Measurements from ENCODE around the gene CD164.
A peak's percentile ranks its signal among the peaks of the same experiment; 100 is the strongest.

CD164 gene

DNA sequence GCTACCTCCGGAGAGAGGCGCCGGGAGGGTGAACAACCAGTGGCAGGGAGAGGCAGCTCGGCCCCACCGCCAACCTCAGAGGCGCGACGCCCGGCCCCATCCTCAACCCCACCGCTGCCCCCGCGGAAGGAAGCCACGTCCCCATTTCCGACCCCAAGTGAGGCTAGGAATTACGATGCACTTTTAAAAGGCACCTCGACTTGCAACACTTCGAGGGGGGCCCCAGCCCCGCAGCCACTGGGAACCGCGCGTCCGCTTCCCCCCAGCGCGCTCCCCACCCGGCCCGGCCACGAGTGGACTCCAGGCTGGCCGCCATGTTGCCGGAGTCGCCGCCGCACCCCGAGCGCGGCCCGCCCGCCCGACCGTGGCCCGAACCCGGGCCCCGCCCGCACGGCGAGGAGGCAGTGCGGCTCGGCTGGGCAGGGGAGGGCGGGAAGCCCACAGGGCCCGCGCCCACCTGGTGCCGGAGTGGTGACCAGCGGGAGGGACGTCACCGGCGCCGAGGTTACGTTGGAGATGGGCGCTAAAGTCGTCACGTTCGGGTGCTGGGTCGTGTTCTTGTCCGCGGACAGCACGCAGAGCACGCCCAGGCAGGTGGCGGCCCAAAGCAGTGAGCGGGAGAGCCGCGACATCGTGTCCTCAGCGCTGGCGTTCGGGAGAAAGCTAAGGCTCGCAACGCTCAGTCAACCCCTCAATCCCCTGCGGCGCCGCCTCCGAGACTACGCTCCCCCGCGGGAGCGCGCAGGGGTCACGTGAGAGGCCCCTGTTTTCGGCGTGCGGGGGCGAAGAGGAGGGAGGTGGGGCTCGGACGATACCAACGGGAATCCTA is at the start of gene CD164:
TSS of gene CD164 (minus strand) at position 721 of the 829 bp plus-strand sequence. CDS start at position 632, 89 bp downstream.
- peak; percentile 58 to 68 for ATAC-seq

DNA sequence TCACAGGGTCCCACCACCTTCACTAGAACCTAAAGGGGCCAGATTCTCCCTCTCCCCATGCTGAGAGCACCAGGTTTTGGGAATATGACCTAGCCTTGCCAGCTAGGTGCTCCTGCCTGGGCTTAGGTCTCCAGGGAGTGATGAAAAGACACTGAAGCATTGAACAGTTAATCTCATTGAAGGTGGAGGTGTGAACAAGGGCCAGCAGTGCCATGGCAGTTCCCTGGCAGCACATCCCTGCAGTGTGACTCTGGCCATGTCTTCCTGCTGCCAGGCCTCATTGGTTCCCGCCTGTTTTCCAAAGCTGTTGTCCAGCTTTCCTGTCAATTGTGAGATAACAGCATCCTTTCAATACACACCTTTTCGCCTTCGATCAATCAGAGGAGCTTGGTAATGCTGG is 47.2 kb upstream of the CD164 start:
- ATAC-seq, result no peak

DNA sequence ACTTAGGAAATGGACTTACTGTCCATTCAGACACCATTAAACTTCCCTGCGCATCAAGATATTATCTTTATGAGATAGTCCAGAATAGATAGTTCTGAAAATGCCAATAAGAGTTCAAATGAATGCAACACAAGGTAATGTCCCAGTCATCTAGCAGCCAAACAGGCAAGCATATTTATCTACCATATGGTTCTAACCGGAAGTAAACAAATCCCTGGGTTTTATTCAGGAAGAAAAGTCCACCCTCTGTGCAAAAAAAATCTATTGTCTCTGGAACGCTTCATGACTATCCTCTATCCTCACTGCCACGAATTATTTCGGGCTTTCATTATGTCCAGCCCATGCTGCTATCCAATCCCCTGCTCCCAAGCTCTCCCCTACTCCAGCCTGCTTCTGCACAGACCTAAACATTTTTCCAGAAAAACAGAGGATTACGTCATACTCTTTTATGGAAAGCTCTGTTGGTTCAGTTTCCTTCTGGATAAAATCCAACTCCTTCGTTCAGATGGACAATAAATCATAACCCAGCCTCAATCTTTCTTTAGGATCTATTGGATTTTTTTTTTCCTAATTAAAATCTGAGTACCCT is 46.7 kb upstream of the CD164 start:
- no peak for ATAC-seq

DNA sequence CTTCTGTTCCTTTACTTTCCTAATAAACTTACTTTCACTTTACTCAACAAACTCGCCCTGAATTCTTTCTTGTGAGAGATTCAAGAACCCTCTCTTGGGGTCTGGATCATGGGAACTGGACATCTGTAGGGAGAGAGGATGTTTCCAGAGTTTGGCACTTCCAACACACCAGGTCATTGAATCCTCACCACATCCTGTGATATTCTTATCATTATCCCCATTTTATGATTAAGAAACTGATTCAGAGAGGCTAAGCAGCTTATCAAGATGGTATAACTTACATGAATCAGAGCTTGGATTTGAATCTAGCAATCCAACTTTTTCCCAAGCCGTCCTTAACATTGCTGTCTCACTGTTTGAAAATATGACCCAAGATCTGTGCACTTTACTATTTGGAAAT is 42.7 kb upstream of the CD164 start:
- ATAC-seq, result no peak

DNA sequence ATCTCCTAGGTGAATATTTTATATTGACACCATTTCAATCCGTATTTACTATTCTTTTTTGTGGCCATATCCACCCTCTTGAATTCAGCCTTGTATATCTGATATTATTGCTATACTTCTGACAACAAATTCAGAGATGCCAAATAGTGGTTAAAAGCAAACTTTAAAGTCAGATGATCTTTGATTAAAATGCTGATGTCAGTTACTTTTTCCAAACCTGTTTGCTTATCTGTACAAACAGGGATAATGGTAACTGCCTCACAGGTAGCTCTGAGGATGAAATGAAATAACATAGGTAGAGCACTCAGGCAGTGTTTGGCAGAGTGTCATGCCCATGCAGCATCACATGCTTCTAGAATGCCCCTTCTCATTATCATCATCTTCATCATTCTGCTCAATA is 38.9 kb upstream of the CD164 start:
- ATAC-seq, result no peak

- no peak for ATAC-seq
These were observed 38.5 kb upstream of the CD164 start for GRCh38 chr6:109420751-109421150.

DNA sequence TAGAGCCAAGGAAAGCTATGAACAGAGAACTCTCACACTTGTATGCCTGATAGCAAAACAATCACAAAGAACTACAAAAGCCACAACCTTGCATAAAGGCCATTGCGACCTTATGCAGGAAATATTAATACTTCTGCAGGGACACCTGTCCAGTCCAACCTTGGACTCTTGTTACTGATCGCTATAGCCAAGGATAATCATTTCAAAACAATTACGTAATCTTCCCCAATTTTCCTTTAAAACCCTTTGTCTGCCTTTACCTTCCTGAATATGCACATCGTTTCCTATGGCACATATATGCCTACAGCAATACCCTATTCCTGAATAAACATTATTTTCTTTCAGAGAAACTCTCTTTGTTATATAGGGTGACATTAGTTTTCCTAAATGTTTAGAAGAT is 35.4 kb upstream of the CD164 start:
- no peak for ATAC-seq

- no peak for ATAC-seq
These were observed 28.8 kb upstream of the CD164 start for GRCh38 chr6:109411034-109411433.

GRCh38 chr6:109406196-109406595 is 23.9 kb upstream of the CD164 start:
- ATAC-seq, result no peak

DNA sequence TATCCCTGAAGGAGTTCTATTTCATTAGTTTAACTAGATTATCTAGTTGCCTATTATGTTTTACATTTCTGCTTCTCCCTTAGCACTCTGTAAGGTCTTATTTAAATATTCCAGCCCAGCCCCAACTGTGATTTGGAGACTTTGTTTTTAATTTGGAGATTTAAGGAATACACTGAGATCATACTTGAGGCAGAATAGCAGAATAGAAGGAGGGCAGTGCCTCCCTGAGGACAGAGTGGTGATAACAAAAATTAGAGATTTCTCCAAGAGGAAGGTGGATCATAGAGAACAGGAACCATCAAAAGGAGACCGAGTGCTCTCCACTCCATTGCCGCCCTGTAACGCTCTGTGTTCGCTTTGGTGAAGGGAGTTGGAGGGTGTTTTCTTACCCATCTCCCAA is 14.8 kb upstream of the CD164 start:
- no peak for ATAC-seq

DNA sequence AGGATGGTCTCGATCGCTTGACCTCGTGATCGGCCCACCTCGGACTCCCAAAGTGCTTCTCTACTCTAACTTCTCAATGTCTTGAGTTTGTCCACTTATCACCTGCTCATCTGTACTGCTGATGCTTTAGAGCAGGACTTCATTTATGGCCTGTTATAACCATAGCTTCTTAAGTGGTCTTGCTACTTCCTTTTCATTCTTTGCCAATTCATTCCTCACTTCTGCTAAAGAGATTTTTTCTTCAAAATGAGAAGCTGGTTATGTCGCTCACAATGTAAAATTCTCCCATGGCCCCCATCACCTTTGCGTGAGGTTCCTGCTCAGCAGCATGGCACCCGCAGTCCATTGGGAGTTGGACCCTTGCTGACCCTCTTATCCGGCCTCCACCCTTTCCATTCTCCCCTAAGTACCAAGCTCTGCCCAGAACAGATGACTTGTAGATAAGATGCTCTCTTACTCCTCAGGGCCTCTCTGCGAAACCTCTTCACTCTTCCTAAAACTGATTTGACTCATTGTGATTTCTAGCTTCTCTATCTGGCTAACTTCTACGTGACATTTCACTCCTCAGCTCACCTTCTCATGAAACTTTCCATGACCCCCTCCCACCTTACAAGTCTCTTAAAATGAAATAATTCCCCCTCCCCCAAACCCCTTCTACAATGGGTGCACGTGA is 13.9 kb upstream of the CD164 start:
- ATAC-seq, result no peak

- no peak for ATAC-seq
These were observed 11.6 kb upstream of the CD164 start for GRCh38 chr6:109393886-109394281.

DNA sequence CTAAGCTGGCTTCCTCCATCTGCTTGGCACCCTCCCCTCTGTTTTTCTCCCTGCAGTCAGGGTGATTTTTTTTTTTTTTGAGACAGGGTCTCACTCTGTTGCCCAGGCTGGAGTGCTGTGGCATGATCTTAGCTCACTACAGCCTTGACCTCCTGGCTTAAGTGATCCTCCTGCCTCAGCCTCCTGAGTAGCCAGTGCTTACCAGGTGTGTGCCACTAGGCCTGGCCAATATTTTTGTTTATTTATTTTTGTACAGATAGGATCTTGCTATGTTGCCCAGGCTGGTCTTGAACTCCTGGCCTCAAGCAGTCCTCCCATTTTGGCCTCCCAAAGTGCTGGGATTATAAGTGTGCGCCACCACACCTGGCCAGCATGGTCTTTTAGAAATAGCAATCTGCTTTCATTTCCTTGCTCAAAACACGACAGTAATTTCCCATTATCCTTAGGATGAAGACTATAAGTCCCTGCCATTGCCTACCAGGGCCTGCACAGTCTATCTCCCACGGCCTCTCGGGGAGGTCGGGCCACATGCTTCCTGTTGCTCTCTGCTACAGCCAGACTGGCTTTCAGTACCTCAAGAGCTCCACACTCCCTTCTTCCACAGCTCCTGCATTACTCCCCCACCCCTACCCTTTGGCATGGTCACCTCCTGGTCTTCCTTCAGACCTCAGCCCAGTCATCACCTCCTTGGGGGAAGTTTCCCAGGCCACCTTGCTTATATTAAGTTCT is 11.1 kb upstream of the CD164 start:
- ATAC-seq, result no peak

- no peak for ATAC-seq
These were observed 7.5 kb upstream of the CD164 start for GRCh38 chr6:109389650-109390274.

DNA sequence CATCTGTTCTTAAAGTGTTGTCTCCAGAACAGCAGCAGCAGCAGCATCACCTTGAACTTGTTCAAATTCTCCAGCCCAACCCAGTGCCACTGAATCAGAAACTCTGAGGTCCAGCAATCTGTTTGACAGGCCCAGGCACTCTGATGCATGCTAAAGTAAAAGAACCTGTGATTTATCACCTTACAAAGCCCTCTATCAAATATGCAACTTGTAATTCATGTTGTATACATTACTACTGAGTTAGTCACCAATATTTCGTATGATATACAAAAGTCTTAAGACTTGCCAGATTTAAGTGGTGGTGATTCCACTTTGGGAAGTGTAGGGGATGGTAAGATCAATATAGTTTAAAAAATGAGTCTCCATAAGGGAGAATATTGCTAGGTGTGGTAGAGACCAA is 6.0 kb upstream of the CD164 start:
- ATAC-seq, result no peak

DNA sequence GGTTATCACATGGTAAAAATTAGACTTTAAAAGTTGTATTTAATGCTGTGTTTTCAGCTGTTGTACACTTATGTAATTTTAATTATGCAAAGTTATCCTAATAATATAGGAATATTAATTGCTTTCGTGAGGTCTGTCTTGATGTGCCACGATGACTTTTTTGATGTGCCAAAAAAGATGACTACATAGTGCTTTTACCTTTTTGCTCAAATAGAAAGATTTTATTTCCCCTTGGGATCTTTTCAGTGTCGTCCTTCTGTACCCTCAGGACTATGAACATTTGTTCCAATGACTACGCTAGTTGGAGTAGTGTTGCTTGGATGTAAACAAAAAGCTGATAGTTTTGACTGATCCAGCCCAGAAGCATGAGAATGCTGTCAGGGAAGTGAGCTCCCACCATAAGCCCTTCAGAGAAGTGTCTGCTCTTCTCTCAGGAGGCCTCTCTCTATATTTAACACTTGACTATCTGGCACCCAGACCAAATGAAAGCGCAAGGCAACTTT is 1.2 kb upstream of the CD164 start:
- no peak for ATAC-seq

DNA sequence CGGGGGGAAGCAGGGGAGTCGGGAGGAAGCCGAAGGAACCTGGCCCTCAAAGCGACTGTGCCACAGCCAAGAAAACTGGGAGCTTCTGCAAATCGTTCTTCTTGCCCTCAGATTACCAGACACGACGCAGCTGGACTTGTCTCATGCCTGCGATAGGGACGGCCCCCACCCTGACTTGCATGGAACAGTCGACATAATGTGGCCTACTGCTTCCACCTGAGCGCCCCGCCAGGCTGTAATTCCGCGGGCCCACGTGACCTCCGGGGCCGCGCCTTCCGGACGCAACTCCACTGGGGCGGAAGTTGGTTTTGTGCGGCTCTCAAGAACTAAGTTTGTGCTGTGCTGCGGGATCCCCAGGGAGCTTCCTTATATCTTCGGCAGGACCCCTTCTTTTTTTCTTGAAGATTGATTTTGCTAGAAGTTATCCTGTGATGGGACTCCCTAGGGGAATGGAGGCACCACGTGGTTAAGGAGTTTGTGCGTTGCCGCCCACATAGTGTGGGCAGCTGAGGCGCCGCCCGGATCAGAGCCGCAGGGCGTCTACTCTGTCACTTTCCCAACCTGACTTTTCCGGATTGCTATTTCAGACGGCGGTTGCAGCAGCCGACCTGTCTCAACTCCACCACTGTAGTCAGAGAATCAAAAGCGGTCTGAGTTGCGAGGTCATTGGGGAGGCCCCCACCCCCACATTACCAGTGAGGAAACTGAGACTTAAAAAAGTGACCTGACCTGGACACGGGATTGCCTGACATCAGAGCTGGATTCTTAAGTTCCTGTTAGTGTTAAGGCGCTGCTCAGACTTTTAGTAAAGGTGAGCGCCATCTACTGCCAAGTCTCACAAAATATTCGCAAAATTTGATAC is 540 bp upstream of the CD164 start:
- peak; percentile 71 to 76 for ATAC-seq

GRCh38 chr6:109381061-109381746 is 1.1 kb downstream of the CD164 start:
- ATAC-seq, result peak in 1 of 2 donors; percentile 0

DNA sequence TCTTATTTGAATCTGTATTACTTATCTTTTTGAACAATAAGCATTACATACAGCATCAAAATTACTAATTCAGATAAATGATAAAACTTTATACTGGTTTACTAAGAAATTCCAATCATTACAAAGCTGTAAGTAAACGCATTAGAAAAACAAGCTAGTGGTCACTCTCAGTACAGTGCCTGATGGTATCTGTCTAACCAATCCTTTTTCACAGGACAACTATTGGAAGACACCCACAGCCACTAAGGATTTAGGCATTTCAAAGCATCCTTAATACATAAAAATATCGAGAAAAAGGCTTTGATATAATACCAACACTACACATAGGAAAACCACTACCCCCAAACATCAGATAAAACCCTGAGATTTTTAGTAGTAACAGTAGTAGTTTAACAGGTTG is 2.6 kb downstream of the CD164 start:
- no peak for ATAC-seq

- ATAC-seq, result no peak
These were observed 4.5 kb downstream of the CD164 start for GRCh38 chr6:109377717-109378116.

DNA sequence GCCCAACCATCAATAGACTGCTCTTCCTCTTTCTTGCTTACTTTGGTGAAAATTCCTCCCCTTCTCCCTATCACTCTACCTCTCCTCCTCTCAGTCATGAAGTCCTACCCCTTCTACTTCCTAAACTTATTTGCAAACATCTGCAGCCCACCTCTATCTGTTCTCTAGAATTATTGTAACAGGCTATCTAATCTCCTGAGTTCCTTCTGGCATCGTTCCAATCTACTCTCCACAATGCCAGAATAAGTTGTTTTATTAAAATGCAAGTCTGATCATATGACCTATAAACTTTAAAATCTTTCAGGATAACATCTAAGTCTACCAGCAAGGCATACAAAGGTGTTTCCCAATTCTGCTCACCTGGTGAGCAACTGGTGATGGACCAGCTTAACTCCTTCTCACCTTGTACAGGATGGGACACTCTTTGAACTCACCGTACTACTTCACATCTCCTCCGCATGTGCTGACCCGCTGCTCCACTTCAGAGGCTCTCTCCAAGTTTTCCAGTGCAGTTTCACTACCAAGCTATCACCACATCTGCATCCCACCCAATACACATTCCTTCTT is 7.9 kb downstream of the CD164 start:
- no peak for ATAC-seq

Data from activated CD4-positive, CD25-positive, alpha-beta regulatory T cell treated with anti-CD3 and anti-CD28 coated beads, Interleukin-2, amount 50 U/mL, for 24 hours (primary cell).